Midbrain (tissue), 1 donor: ENCODE data around the gene CFAP46.
"Not testable (repeated sequence)": the region's sequence is repeated elsewhere in the genome, so short reads cannot be mapped to it uniquely, and the experiment has no call there.

ENCODE experiments used
- DNase-seq: peaks from one replicate; lab custom pipeline; 2025; lab: John Stamatoyannopoulos, UW

The CFAP46 gene

DNA sequence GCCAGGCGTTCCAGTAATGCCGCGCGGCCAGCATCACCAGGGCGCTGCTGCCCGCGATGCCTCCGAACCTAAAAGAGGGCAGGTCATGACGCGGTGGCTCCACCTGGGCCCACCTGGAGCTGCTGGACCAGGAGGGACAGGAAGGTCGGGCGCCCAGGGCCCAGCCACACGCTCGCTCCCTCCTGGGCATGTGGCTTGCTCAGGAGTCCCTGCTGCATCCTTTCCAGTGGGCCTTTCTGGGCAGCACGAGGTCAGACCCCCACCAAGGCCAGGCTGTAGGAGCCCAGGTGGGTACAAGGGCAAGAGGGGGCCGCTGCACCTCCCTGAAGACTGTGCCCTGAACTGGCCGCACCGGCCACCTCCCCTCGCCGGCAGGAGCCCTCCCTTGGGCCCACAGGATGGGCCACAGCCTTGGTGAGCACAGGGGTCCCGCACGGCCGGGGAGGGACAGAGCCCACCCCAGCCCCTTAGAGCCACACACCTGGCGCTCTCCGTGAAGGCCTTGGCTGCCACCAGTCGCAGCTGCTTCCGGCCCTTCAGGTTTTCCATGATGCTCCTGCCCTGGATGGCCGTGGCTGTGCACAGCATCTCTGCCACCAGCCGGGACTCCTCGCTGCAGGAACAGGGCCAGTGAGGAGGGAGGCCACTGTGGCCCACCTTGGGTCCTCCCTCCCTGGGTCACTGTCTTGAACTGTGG, 43.2 kb downstream of the CFAP46 start:
- DNase-seq, result no peak

DNA sequence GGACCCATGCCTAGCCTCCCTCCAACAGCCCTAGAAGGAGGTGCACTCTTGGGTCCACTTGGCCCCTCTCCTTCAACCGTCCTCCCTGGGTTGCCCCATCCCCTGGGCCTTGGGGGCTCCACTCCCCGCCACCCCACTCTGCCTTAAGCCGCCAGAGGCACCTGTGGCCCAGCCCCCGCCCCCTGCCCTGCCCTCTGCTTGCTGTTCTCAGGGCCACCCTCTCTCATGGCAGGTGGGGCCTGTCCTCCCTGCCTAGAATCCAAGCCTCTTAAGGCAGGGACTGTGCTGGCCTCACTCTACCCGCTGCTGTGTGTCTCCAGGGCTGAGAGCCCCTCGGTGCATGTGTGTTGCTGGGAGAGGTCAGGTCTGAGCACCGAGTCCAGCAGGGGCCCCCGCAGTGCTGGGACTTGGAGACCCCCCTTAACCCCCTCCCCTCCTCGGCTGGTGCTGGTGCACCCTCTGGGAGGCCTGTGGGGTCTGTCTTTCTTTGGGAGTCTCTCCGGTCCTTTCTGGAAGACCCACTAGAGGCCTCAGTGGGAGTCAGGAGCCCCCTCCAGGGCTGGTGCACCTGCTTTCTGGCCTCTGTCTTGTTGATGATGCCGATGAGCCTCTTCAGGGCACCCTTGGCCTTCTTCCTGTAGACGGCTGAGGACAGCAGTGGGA, 43.8 kb downstream of the CFAP46 start:
- DNase-seq, result no peak

DNA sequence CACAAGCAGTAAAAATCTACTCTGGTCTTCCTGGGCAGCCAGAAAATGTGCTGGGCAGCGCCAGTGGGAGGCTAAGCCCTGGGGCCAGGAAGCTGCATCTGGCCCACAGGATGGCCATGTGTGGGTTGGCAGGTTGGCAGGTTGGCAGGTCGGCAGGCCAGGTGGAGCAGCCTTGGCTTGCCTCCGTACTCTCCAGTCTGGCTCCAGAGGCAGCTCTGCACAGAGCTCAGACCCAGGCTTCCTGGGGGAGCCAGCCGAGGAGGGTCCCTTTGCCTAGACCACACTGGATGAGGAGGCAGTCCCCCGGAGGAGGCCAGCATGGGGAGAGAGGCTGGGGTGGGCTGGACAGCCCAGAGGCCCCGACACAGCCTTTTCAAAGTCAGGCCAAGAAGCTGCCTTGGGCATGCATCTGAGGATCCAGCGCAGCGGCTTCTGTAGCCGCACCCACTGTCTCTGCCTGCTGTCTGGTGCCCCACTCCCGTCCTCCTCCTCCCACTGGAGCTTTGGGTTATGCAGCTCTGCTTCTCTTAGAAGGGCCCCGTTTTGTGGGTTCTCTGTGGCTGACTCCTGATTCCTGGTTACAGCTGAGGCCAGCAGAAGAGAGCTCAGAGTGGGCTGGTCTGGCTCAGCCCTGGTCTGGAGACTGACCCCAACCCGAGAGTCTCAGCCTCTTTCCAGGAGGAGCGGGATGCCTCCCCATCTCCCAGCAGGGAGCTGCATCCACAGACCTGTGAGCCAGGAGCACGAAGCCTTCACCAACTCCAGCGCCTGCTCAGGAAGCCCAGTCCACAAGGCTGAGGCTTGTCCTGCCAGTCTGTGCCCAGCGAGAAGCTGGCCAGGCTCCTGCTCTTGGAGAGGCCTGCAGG, 44.6 kb downstream of the CFAP46 start:
- DNase-seq, result no peak

DNA sequence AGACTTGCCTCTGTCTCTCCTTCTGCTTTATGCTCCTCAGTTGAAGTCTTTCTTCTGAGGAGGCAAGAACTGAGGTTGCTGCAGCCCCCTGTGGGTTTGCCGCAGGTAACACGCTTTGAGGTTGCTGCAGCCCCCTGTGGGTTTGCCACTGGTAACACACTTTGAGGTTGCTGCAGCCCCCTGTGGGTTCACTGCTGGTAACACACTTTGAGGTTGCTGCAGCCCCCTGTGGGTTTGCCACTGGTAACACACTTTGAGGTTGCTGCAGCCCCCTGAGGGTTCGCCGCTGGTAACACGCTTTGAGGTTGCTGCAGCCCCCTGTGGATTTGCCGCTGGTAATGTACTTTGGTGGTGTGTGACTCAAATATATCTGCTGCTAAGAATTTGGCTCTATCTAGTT, 48.6 kb downstream of the CFAP46 start:
- not testable (repeated sequence) for DNase-seq

DNA sequence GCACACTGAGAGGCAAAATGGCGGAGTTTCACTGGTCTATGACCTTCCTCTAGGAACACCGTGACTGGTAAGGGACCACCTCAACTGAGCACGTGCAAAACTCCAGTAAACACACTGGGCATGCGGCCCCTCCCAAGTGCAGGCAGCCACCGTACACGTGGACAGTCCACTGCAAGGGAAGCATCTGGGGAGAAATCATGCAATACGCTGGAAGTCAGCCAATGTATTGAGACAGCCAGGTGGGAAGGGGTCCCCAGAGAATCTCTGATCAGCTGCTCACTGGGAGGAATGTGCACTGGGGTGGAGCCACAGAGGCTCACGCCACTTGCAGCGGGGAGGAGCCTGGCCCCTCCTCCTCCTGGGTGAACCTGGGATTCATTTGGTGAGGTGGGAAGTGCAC, 49.3 kb downstream of the CFAP46 start:
- no peak for DNase-seq

DNA sequence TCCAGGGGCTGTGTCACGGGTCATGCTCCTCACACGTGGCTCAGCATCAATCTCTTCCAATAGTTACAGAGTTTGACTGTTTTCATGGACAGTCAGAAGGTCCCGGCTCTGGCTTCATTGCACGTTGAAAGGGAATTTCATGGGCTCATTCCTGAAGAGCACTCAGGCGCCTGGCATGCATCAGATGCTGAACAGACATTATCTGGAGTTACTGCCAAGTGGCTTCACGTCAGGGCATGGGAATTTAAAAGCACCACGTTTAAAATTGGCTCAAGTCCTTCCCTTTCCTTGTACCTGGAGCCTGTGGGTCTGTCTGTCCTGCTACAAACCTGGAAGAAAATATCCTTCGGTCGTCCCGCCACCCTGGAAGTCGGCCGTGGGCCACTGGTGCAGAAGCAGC, 50.4 kb downstream of the CFAP46 start:
- no peak for DNase-seq

DNA sequence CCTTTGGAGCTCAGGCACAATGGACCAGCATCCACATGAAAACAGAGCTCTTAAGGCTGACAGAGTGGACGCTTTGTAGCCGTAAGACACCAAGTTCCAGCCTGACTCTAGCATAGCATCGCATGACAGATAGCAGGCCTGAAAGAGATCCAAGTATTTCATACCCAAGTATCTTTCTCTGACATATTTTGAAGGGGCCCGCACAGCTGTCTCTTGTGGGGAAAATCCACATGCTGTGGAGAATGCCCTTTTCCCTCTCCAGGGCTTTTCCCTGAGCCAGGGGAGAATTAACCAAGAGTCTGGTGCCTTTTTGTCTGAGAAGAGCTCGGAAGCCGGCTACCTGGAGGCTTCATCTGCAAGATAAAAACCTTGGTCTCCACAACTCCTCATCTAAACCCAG, 51.0 kb downstream of the CFAP46 start:
- DNase-seq, result no peak

DNA sequence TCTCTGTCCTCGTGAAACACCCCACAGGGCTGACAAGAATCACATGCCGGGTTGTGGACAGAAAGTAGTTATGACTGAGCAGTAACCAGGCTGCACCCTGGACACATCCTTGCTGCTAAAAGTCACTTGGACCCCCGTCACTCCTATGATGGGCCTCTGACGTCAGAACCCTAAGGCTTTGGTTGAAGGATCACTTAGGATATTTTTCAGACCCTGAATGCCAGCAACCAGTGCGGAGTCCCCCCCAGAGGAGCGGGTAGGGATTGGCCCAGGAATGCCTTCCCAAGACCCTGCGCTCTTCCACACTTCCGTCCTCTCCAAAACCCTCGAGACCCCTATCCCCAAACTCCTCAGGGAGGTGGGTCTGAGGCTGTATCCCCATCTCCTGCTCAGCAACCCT, 52.1 kb downstream of the CFAP46 start:
- DNase-seq, result no peak

DNA sequence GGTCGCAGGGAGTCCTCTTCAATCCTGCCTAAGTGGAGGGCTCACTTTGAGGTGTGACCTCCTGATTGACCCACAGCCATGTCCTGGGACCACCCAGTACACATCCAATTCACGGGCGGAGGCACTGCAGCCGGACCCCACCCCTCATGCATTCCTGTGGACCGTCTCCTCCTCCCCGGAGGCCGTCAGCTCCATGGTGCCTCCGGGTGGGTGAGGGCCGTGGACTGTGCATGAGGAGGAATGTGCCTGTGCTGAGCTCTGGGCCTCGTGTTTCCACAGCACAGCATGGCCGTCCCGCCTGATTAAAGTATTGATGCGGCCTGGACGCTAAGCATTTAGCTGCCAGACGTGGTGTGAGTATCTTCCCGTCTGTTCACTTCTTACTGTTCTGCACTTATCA, 52.8 kb downstream of the CFAP46 start:
- DNase-seq, result no peak

DNA sequence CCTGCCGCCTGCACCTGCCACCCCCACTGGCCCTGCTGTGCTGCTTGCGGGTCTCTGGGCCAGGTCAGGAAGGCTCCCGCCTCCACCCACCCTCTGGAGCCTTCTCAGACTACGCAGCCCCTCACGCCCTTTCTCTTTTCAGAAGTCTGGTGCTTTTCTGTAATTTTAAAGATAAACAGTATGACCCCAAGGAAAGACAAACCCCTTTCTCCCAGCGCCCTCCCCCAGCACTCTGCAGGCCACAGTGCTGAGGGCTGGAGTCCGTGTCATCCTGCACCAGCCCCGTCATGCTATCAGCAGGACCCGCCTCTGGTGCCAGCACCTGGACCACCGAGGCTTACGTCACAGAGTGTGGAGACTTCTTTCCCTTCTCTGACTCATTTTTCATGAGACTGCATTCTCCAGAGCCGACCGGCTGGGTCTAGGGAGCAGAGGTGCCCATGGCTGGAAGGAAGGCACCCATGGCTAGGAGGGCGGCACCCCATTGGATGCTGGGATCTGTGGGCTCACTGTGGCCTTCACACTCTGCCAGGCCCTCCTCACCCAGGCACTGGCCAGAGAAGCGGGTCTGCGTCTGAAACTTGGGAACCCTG, 53.4 kb downstream of the CFAP46 start:
- DNase-seq, result no peak

DNA sequence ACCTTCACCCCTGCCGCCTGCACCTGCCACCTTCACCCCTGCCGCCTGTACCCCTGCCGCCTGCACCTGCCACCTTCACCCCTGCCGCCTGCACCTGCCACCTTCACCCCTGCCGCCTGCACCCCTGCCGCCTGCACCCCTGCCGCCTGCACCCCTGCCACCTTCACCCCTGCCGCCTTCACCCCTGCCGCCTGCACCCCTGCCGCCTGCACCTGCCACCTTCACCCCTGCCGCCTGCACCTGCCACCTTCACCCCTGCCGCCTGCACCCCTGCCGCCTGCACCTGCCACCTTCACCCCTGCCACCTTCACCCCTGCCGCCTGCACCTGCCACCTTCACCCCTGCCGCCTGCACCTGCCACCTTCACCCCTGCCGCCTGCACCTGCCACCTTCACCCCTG, 53.9 kb downstream of the CFAP46 start:
- not testable (repeated sequence) for DNase-seq

DNA sequence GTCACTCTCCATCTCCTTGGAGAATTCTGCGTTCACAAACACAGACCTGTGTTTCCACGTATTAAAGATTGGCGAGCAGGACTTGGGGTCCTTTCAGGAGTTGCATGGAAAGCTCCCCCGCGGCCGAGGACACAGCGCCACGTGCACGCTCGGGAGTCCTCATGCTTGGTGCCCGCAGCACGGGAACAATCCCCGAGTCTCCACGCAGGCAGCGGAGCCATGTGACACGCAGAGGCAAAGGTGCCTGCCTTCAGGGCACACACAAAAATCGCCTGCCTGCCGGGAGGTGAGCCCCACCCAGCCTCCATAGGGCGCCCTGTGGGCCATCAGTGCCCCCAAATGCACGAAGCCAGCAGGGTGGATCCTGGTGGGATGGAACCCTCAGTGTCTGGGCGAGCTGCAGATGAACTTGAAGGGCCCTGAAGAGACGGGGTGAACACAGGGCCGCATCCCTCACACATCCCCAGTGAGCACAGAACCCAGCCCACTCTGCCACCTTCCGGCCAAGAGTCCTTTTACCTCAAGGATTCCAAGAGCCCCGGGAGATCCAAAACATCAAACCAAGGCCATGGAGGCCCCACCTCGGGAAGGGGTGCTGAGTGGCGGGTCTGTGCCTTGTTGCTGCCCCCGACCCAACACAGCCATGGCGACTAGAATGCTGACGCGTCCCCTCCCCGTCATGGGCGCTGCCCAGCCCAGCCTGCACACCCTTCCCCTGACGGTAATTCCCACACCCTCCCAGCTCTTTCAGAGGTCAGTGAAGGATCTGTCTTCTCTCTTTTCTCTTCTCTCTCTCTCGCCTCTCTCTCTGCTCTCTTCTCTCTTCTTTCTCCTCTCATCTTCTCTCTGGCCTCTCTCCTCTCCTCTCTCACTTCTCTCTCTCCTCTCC, 55.9 kb downstream of the CFAP46 start:
- no peak for DNase-seq

DNA sequence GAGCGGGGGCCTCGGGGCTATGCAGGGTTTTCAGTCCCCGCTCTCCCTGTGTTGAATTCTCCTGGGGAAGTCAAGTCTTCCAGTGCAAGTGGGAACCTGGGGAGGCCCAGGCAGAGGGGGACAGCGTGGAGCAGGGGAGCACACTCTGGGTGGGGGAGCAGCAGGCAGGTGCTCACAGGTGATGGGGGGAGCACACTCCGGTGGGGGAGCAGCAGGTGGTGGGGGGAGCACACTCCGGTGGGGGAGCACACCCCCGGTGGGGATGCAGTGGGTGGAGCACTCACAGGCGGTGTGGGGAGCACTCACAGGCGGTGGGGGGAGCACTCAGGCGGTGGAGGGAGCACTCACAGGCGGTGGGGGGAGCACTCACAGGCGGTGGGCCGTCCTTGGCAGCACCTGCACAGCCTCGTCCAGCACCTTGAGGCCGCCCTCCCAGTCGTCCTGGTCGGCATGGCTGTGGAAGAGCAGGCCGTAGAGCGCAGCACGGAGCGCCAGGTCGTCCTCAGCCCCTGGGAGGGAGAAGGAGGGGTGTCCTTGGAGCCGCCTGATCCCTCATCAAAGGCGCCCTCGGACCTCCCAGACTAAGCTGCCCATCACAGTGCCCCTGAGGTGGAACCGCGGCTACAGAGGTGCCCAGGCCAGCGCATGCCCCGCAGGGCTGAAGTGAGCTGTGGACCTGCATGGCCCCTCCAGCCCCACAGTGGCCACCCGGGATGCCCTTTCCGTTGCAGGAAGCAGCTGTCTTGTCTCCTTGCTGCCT, 56.7 kb downstream of the CFAP46 start:
- no peak for DNase-seq

DNA sequence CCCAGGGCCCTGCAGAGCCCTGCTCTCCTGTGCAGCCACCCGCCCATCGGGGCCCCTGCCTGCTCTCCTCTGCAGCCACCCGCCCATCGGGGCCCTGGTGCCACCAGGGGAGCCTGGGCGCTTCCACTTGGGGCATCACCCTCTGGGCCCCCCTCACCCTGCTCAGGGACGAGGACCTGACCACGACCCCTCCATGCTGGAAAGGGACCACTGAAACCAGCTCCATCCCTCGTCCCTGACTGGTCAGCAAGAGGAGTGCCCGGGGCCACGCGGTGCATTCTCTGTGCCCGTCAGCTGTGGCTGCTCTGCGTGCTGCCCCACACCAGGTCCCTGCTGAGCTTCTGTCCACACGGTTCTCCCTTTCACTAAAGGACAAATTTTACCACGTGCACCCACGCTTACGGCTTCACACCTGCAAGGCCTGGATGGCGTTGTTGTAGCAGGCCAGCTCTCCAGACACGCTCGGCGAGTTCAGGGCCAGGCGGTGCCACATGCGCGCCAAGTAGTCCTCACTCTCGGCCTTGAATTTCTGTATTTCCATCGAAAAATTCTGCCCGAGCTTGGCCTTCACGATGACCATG, 57.6 kb downstream of the CFAP46 start:
- no peak for DNase-seq

DNA sequence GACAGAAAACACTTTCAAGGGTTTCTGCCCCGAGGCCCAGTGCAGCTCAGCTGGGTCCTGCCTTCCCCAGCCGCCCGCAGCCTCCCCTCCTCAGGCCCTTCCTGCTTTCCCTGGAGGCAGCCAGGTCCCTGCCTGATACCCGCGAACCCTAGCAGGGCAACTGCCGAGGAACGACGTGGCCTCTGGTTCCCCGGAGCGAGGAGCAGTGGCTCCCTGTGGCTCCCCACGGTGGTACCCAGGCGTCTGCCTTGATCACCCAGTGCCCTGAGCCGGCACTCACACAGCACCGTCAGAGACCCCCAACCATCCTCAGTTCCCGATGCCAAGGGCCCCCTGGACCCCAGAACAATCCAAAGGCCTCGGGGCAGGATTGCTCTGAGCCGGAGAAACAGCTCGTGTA, 58.3 kb downstream of the CFAP46 start:
- DNase-seq, result no peak

DNA sequence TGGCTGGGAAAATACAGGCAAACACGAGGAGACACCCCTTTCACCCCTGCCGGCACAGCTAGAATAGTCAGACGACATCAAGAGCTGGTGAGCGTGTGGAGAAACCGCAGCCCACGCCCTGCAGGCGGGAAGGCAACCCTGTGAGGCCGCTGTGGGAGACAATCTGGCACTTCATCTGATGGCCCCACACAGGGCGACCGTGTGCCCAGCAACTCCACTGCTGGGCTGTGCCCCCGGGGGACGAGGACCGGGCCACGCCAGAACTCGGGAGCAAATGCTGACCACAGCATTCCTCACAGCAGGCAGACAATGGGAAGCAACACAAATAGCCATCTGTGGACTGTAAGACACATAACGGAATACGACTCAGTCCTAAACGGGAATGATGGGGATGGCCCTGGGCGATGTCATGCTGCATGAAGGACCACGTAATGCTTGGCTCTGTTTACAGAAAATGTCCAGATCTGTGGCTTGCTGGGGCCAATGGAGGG, 58.9 kb downstream of the CFAP46 start:
- no peak for DNase-seq

DNA sequence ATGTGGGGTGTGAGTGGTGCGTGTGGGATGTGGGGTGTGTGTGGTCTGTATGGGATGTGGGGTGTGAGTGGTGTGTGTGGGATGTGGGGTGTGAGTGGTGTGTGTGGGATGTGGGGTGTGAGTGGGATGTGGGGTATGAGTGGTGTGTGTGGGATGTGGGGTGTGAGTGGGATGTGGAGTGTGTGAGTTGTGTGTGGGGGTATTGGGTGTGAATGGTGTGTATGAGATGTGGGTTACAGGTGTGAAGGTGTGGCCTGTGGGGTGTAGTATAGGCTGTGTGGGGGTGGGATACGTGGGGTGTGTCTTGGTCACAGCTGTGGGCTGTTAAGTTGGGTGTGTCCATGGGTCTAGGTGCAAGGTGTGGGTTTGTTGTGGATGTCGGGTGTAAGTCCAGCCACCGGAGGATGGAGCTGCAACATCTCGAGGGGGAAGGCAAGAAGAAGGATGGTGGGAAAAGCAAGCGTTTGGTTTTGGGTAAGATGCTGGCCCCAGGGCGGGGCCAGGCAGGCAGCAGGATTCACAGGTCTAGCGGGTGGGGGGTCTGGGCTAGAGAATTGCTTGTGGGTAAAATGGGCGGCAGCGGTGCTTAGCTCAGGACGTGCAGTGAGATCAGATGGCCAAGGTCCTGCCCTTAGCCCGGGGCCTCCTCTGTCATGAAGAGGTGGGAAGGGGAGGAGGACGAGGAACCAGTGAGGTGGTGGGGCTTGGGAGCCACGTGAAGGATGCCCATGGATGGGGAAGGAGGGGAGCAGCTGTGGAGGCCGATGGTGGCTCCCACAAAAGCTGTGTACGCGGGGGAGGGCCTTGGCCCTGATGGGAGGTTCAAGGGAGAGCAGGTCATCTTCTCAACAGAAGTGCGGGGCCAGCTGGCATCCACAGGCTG, 60.1 kb downstream of the CFAP46 start:
- no peak for DNase-seq

DNA sequence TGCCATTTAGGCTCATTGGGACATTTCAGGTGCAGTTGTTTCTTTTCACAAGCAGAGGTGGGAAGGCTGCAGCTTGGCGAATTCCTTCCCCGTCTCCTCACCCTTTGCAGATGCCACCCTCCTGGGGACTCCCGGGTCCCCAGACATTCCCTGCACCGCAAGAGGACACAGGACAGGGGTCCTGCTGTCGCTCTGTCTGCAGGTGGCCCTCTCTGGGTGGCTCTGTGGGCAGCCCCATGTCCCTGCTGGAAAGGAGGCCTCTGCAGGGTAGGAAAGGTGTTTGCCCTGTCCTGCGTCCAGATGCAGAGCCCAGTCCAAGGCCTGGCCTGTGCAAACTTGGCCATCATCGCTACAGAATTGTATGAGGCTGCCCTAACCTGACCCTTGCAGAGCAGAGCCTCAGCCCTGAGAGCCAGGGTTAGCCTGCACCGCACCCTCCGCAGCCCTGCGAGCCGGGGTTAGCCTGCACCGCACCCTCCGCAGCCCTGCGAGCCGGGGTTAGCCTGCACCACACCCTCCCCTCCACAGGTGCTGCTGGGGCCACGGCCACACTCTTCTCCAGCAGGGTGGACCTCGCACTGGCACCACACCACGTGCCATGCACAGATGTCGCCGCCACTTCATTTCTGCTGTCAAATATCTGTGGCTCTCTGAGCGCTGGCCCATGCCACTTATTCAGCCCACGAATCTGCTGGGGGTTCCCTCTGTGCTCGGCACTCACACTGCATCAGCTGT, 61.0 kb downstream of the CFAP46 start:
- DNase-seq, result no peak
